ENCODE data around the gene DISP3. TPM values are rescaled to one million over a fixed set of nuclear protein-coding genes. Genes with fewer than 3 reads are reported as not detected.

DISP3 gene
- total and polyA plus RNA-seq, 9 of the 15 experiments (the other 6 are each of a cell fraction or from before 2014, with no cell fraction given) = 0.03 to 0.19 (median 0.15) TPM; not detected in 5

DNA sequence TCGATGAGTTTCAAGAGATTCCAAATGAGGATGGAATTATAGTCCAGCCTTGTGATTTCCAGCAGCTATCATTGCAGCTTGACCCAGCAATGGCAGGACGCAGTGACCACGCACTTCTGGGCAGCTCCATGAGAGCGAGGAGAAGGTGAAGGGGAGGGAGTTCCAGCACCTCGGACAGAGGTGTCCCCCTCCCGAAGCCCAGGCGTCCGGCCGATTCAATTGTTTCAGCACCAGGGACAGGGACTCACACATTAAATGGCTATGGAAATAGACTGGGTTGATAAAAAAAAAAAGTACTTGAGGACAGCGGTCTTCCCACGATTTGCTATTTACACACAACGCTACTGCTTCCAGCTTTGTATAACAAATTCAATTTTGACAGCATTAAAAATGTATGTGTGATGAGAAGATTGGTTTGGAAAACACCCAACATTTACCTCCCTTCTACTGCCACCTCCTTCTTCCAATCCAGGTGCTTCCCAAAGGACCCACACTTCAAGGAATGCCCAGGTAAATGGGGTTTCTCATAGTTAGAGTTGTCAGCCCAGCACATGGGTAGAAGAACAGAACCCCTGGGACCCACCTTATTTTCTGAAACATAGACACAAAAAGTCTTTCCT lies 71.8 kb downstream of the DISP3 start (continued):
- TF ChIP-seq SRSF9 (IDR thresholded peaks at IDR 0.05; ENCODE audit: borderline replicate concordance, low read depth, low read length) (no peak), SRSF3 (IDR thresholded peaks at IDR 0.05; ENCODE audit: insufficient read depth, low read length) (no peak), CBX5 (IDR thresholded peaks at IDR 0.05; ENCODE audit: borderline replicate concordance, low read depth) (no peak), MYBL2 (IDR thresholded peaks at IDR 0.05; ENCODE audit: low read depth) (no peak), MYBL2 (CRISPR knock-in tag; IDR thresholded peaks at IDR 0.05; ENCODE audit: borderline replicate concordance) (no peak), NEUROD1 (IDR thresholded peaks at IDR 0.05; ENCODE audit: borderline replicate concordance, low read depth, low read length, partially characterized antibody) (peak; percentile 33), FOS (IDR thresholded peaks at IDR 0.05; ENCODE audit: extremely low read depth, insufficient read length) (no peak), NFE2 (IDR thresholded peaks at IDR 0.05; ENCODE audit: low read depth) (peak; percentile 40; the same call in 1 of the 2 replicates), TBL1XR1 (IDR thresholded peaks at IDR 0.05; ENCODE audit: low read length in 2 of 2) (no peak), C11orf30 (IDR thresholded peaks at IDR 0.05; ENCODE audit: low read depth) (no peak; the same call in 1 of the 2 replicates), MTF1 (CRISPR knock-in tag; IDR thresholded peaks at IDR 0.05; ENCODE audit: borderline replicate concordance) (no peak), DPF2 (IDR thresholded peaks at IDR 0.05) (0 out of 2 replicates have a peak, but pooled peaks have one; percentile 43), ZNF766 (CRISPR knock-in tag; conservative IDR thresholded peaks at IDR 0.05) (peak; percentile 96), TCF3 (CRISPR knock-in tag; IDR thresholded peaks at IDR 0.05) (peak; percentile 51), ZNF224 (CRISPR knock-in tag; IDR thresholded peaks at IDR 0.05) (peak; percentile 95), POLR2AphosphoS2 (IDR thresholded peaks at IDR 0.05; ENCODE audit: low read length) (no peak), ARID1B (IDR thresholded peaks at IDR 0.05) (no peak), MXI1 (IDR thresholded peaks at IDR 0.05; ENCODE audit: low read depth, low read length) (peak; percentile 78; the same call in 1 of the 2 replicates)
- TF ChIP-seq, protein P1, sequence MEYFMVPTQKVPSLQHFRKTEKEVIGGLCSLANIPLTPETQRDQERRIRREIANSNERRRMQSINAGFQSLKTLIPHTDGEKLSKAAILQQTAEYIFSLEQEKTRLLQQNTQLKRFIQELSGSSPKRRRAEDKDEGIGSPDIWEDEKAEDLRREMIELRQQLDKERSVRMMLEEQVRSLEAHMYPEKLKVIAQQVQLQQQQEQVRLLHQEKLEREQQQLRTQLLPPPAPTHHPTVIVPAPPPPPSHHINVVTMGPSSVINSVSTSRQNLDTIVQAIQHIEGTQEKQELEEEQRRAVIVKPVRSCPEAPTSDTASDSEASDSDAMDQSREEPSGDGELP (CRISPR knock-in tag; IDR thresholded peaks at IDR 0.05; ENCODE audit: borderline replicate concordance) = peak; percentile 94
- TF ChIP-seq, protein P2, sequence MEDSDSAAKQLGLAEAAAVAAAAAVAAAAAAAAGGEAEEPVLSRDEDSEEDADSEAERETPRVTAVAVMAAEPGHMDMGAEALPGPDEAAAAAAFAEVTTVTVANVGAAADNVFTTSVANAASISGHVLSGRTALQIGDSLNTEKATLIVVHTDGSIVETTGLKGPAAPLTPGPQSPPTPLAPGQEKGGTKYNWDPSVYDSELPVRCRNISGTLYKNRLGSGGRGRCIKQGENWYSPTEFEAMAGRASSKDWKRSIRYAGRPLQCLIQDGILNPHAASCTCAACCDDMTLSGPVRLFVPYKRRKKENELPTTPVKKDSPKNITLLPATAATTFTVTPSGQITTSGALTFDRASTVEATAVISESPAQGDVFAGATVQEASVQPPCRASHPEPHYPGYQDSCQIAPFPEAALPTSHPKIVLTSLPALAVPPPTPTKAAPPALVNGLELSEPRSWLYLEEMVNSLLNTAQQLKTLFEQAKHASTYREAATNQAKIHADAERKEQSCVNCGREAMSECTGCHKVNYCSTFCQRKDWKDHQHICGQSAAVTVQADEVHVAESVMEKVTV (CRISPR knock-in tag; IDR thresholded peaks at IDR 0.05) = no peak
- TF ChIP-seq, protein P3, sequence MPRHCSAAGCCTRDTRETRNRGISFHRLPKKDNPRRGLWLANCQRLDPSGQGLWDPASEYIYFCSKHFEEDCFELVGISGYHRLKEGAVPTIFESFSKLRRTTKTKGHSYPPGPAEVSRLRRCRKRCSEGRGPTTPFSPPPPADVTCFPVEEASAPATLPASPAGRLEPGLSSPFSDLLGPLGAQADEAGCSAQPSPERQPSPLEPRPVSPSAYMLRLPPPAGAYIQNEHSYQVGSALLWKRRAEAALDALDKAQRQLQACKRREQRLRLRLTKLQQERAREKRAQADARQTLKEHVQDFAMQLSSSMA (CRISPR knock-in tag; IDR thresholded peaks at IDR 0.05) = no peak
- TF ChIP-seq, protein P4, sequence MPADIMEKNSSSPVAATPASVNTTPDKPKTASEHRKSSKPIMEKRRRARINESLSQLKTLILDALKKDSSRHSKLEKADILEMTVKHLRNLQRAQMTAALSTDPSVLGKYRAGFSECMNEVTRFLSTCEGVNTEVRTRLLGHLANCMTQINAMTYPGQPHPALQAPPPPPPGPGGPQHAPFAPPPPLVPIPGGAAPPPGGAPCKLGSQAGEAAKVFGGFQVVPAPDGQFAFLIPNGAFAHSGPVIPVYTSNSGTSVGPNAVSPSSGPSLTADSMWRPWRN (IDR thresholded peaks at IDR 0.05; ENCODE audit: low read depth) = no peak
